ENCODE results near the gene SH3D21. TPM values are rescaled to one million over a fixed set of nuclear protein-coding genes. Genes with fewer than 3 reads are reported as not detected.

Gene SH3D21
- total RNA-seq, 2 donors from 2014 or later = 8.1 to 10.6 TPM

- TF ChIP-seq POLR2A (IDR thresholded peaks at IDR 0.05) (no peak), POLR2AphosphoS5 (IDR thresholded peaks at IDR 0.05) (no peak), CTCF (IDR thresholded peaks at IDR 0.05) (no peak)
- intact Hi-C loops (cut with DNase I) = no loop called here
- H3K4me3 ChIP-seq = no peak overlapping the region
- H3K9me3 ChIP-seq = no peaks in the 10 kb centered on the region
- no peaks in the 10 kb centered on the region for H3K4me1 ChIP-seq (replicated peaks)
- H3K36me3 ChIP-seq = no peaks in the 10 kb centered on the region
- no peak for DNase-seq (ENCODE audit: low spot score)
- no peaks in the 10 kb centered on the region for H3K27me3 ChIP-seq (replicated peaks; ENCODE audit: insufficient read depth)
- no peak overlapping the region for H3K27ac ChIP-seq
- 49% methylated on average over 6 of the region's 6 CpGs for WGBS
Measured at GRCh38 chr1:36326499-36326898, 20.3 kb downstream of the SH3D21 start.

- Histone ChIP-seq H3K36me3 (no peaks in the 10 kb centered on the region), H3K9me3 (no peaks in the 10 kb centered on the region), H3K27ac (no peak overlapping the region), H3K4me3 (no peak overlapping the region), H3K27me3 (replicated peaks; ENCODE audit: insufficient read depth) (no peaks in the 10 kb centered on the region), H3K4me1 (replicated peaks) (no peaks in the 10 kb centered on the region)
- no peak for TF ChIP-seq POLR2AphosphoS5 (IDR thresholded peaks at IDR 0.05)
- TF ChIP-seq POLR2A (IDR thresholded peaks at IDR 0.05) = no peak
- no peak for TF ChIP-seq CTCF (IDR thresholded peaks at IDR 0.05)
- no peak for DNase-seq (ENCODE audit: low spot score)
- intact Hi-C loops (cut with DNase I) = no loop called here
- 82% methylated on average over 9 of the region's 9 CpGs for WGBS
Measured at GRCh38 chr1:36327421-36328087, 21.4 kb downstream of the SH3D21 start.

GRCh38 chr1:36328088-36328480 is 21.9 kb downstream of the SH3D21 start:
- no peaks in the 10 kb centered on the region for H3K27me3 ChIP-seq (replicated peaks; ENCODE audit: insufficient read depth)
- no peaks in the 10 kb centered on the region for H3K36me3 ChIP-seq
- H3K4me3 ChIP-seq = no peak overlapping the region
- H3K4me1 ChIP-seq (replicated peaks) = no peaks in the 10 kb centered on the region
- no peaks in the 10 kb centered on the region for H3K9me3 ChIP-seq
- H3K27ac ChIP-seq = no peak overlapping the region
- no peak for DNase-seq (ENCODE audit: low spot score)
- TF ChIP-seq POLR2AphosphoS5 (IDR thresholded peaks at IDR 0.05) (no peak), POLR2A (IDR thresholded peaks at IDR 0.05) (no peak), CTCF (IDR thresholded peaks at IDR 0.05) (no peak)
- WGBS = 90% methylated on average over 5 of the region's 6 CpGs
- intact Hi-C loops (cut with DNase I) = no loop called here

DNA sequence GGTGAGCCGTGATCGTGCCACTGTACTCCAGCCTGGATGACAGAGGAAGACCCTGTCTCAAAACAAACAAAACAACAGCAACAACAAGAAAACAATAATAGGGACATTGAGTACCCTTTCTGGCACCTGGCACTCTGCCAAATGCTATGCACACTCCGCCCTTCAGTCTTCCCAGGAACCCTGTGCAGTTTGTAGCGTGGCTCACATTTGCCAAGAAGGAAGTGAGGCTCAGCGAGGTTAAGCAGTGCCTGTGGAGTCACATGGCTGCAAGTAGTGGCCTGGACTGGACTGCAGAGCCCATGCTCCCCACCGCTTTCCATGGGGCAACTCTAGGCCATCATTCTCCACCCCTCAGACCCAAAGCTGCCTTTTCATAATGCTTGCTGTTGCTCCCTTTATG is 22.5 kb downstream of the SH3D21 start:
- no peak for DNase-seq (ENCODE audit: low spot score)
- 63% methylated on average over 6 of the region's 6 CpGs for WGBS
- no peaks in the 10 kb centered on the region for H3K27me3 ChIP-seq (replicated peaks; ENCODE audit: insufficient read depth)
- H3K4me3 ChIP-seq = no peak overlapping the region
- H3K27ac ChIP-seq = no peak overlapping the region
- H3K4me1 ChIP-seq (replicated peaks) = no peaks in the 10 kb centered on the region
- H3K9me3 ChIP-seq = no peaks in the 10 kb centered on the region
- H3K36me3 ChIP-seq = no peaks in the 10 kb centered on the region
- intact Hi-C loops (cut with DNase I) = no loop called here
- TF ChIP-seq POLR2AphosphoS5 (IDR thresholded peaks at IDR 0.05) (peak; percentile 22), POLR2A (IDR thresholded peaks at IDR 0.05) (peak; percentile 11), CTCF (IDR thresholded peaks at IDR 0.05) (no peak)

- TF ChIP-seq POLR2AphosphoS5 (IDR thresholded peaks at IDR 0.05) (no peak), CTCF (IDR thresholded peaks at IDR 0.05) (no peak), POLR2A (IDR thresholded peaks at IDR 0.05) (no peak)
- no peak for DNase-seq (ENCODE audit: low spot score)
- 83% methylated on average over 9 of the region's 9 CpGs for WGBS
- Histone ChIP-seq H3K9me3 (no peaks in the 10 kb centered on the region), H3K27ac (no peak overlapping the region), H3K4me3 (no peak overlapping the region), H3K4me1 (replicated peaks) (no peaks in the 10 kb centered on the region), H3K27me3 (replicated peaks; ENCODE audit: insufficient read depth) (no peaks in the 10 kb centered on the region), H3K36me3 (no peaks in the 10 kb centered on the region)
- intact Hi-C loops (cut with DNase I) = no loop called here
Measured at GRCh38 chr1:36329817-36330216, 23.6 kb downstream of the SH3D21 start.
